GM12872 (cell line): ENCODE data around the gene PTH2.

Experiments
- CTCF ChIP-seq: IDR thresholded peaks from 3 replicates; pipeline ENCODE4 v1.5.1; 2011; ENCODE audit warnings: low read depth, mild to moderate bottlenecking, low read length, moderate library complexity; ENCODE audit not compliant: insufficient read depth

The PTH2 gene

GRCh38 chr19:49431330-49431749 lies 8.1 kb upstream of the PTH2 start:
- no peak for TF ChIP-seq CTCF

DNA sequence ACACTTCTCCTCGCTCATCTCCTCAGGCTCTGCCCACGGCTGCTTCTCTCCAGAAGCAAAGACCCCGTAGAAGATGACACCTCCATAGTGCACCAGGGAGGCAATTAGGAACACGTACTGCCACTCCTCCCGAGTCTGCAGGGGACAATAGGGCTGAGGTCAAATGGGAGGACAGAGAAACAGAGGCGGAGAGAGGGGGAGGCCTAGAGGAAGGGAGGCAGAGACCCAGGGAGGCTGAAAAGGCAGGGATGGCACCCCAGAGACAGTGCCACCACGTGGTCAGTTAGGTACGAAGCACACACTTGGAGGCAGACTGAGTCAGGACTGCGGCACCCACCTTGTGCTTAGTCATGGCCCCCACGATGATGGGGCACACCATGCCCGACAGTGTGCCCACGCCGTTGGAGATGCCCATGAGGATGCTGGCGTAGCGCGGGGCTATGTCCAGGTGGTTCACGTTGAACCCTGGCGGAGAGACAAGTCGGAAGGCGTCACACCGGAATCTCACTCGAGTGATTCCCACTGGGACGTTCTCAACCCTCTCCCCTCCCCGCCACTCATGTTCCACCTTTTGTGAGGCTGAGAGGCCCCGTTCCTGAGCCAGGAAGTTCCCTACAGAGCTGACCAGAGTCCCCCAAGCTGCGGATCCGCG lies 7.6 kb upstream of the PTH2 start:
- TF ChIP-seq CTCF: peak; percentile 66

- TF ChIP-seq CTCF: no peak
Observed at GRCh38 chr19:49430172-49430677, 7.0 kb upstream of the PTH2 start.

DNA sequence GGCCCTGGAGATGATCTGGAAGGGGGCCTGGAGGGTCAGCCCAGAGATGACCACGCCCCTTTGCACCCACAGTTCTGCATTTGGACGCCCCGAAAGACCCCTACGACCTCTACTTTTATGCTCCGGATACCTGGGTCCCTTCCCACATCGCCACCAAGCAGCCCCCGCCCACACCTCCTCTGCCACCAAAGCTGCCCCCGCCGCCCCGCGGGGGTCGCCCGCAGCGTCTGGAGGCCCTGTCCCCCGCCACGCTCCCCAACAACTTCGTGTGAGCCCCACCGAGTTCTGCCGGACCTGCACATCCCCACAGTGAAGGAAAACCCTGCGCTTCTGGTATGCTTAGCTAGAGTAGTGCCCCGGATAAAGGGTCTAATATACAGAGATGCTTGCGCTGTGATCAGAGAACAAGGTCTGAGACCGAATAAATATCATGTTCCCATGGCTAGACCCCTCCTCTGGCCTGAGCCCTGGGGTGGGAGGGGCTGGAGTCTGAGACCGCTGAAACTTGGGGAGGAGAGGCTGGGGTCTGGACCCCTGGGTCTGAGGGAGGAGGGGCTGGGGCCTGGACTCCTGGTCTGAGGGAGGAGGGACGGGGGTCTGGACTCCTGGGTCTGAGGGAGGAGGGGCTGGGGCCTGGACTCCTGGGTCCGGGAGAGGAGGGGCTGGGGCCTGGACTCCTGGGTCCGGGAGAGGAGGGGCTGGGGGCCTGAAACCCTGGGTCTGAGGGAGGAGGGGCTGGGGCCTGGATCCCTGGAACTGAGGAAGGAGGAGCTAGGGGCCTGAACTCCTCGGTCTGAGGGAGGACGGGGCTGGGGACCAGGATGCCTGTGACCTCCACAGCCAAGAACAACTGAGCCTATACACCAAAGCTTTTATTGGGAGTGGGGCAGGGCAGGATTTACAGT lies 5.6 kb upstream of the PTH2 start:
- no peak for TF ChIP-seq CTCF

DNA sequence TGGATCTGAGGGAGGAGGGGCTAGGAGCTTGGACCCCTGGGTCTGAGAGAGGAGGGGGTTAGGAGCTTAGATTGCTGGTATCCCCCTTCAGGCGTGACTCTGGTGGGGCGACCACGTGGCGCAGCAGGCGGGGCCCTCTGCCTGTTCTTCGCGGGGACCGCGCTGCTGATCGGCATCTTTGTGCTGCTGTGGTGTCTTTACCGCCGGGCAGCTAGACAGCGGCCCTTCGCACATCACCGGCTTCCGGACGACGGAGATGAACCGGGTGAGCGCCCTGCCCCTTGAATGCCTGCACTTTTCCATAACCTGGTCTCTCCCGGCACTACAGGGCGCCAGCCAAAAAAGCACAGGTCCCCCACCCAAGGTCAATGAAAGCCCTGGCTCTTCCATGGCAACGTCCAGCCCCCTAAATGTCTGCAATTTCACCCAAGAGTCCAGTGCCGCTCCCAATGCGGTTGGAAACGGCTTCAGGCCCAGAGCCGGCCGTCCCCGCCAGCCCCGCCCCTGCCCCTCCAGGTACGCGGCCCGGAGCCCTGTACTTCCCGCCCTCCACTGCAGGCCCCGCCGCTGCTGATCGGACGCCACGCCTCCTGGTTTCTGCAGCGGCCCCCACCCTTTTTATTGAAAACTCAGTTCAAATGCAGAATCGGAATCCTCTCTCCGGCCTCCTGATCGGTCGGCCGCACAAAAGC lies 4.8 kb upstream of the PTH2 start:
- TF ChIP-seq CTCF: no peak

DNA sequence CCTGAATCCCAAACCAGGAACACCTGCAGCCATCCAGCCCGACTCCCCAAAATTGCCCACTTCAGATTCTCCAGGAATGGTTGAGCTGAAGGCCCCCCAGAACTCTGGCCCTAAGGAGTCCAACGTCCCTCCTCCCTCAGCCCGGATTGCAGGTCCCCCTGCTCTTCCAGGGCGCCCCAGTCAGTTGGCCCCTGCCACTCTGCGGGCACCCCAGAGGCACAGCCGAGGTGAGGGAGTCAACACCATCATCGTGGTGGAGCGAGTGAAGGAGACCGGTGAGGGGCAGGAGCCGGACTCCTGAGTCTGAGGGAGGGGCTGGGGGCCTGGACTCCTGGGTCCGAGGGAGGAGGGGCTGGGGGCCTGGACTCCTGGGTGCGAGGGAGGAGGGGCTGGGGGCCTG lies 4.1 kb upstream of the PTH2 start:
- TF ChIP-seq CTCF: no peak
